ENCODE data around the gene EPN3. TPM values are rescaled to one million over a fixed set of nuclear protein-coding genes. Genes with fewer than 3 reads are reported as not detected.

The EPN3 gene
- total and polyA plus RNA-seq, 11 donors, result 8.9 to 29.5 (median 12.6) TPM

GRCh38 chr17:50514936-50515702 is 17.4 kb upstream of the EPN3 start:
- H3K27ac ChIP-seq, result peak overlapping the region in 2 of 12 donors; percentile 17 to 33

DNA sequence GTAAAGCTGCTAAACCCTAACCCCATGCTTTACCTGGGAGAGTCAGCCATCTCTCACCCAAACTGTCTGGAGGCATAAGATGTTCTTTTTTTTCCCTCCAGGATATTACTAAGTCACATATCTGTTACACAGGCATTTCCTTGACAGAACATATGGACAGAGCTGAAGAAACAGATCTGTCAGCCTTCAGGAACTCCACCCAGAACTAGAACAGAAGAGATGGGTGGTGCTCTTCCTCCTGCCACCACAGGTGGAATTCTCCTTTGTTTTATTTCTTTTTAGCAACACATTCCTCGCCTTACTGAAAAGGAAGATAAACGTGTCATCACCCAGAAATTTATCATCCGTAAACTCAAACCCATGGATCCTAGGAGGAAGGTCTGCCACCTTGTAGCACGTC is 15.5 kb upstream of the EPN3 start:
- intact Hi-C loops (cut with DNase I), result no loop called here
- WGBS, 4 donors, result 62 to 88% (median 73%) methylated on average over 4 of the region's 4 CpGs
- no peak for TF ChIP-seq POLR2A (IDR thresholded peaks at IDR 0.05)
- no peak for TF ChIP-seq CTCF (IDR thresholded peaks at IDR 0.05)
- Histone ChIP-seq H3K27ac (peak overlapping the region in 7 of 12 donors; percentile 17 to 65 (median 39)), H3K9me3 (no peaks in the 10 kb centered on the region), H3K27me3 (no peaks in the 10 kb centered on the region), H3K4me3 (no peak overlapping the region), H3K36me3 (no peaks in the 10 kb centered on the region), H3K4me1 (peaks cover 0 to 22% (median 0%) of the 10 kb centered on the region in 12 donors)
- DNase-seq (no peak), ATAC-seq (peak in 2 of 4 donors; percentile 45 to 71)

More at GRCh38 chr17:50514936-50515702, 17.4 kb upstream of the EPN3 start:
- no peaks in the 10 kb centered on the region for H3K27me3 ChIP-seq
- H3K4me1 ChIP-seq, result peaks cover 0 to 30% (median 8%) of the 10 kb centered on the region in 12 donors
- intact Hi-C loops (cut with DNase I), result no loop called here
- H3K9me3 ChIP-seq, result no peaks in the 10 kb centered on the region
- no peak for TF ChIP-seq CTCF (IDR thresholded peaks at IDR 0.05)
- TF ChIP-seq POLR2A (IDR thresholded peaks at IDR 0.05), result no peak
- ATAC-seq, result peak in 3 of 4 donors; percentile 46 to 55 (median 49)
- no peak overlapping the region for H3K4me3 ChIP-seq
- peak in 2 of 5 donors; percentile 54 to 62 for DNase-seq
- 49 to 68% (median 62%) methylated on average over 6 of the region's 6 CpGs for WGBS, 4 donors
- H3K36me3 ChIP-seq, result no peaks in the 10 kb centered on the region

GRCh38 chr17:50517504-50518383 is 14.8 kb upstream of the EPN3 start:
- Histone ChIP-seq H3K36me3 (no peaks in the 10 kb centered on the region), H3K9me3 (no peaks in the 10 kb centered on the region), H3K4me3 (no peak overlapping the region), H3K27me3 (no peaks in the 10 kb centered on the region), H3K27ac (peak overlapping the region in 8 of 12 donors; percentile 5 to 65 (median 36)), H3K4me1 (peaks cover 0 to 22% (median 0%) of the 10 kb centered on the region in 12 donors)
- no peak for TF ChIP-seq POLR2A (IDR thresholded peaks at IDR 0.05)
- TF ChIP-seq CTCF (IDR thresholded peaks at IDR 0.05), result no peak
- 68 to 76% (median 73%) methylated on average over 8 of the region's 8 CpGs for WGBS, 4 donors
- intact Hi-C loops (cut with DNase I), result no loop called here
- DNase-seq (no peak), ATAC-seq (no peak)

Data from heart left ventricle (tissue), 16 donors.